Head of caudate nucleus (tissue), 42 donors: ENCODE results near the gene SALL3.

Source experiments
- DNase-seq, 42 donors: peaks; one replicate each; pipeline versions ENCODE4 v3.0.0 to v3.0.0-alpha.2; 2020 to 2021; ENCODE audit warnings: mixed read lengths in 7 of 42
- intact Hi-C: fragments of 100-400 bp; cut with DNase I; formaldehyde crosslinking; loops from one replicate; pipeline ENCODE4 v1.15.0; 2022

The SALL3 gene

DNA sequence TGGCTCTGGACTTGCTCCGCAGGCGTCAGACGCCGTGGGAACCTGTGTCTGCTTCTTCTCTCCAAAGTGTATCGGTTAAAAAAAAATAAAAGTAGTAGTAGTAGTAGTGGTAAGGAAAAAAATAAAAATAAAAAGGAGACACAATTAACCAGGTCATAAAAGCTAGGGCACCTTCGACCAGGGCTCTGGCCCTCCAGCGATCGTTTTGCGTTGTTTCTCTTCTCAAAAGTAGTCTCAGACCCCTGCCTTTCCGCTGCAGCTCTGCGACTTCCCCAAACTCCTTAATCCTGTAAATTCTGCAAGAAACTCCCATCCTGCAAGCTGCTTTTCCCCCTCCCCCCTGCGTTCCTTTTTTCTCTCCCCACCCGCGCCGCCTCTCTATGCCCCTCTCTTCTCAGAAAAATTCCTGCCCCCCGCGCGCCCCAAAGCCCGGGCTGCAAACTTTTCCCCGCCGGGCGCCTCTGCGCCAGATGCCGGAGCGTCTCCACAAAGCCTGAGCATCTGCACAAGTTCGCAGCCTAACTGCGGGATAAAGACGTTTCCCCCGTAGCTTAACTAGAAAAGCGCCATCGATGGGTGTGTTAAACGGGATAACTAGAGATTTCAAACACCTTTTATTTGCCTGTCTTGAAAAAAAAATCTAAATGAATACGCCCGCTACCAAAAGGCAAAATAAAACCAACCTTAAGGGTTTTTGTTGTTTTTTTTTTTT lies 1.8 kb upstream of the SALL3 start:
- intact Hi-C loops: no loop called here
- DNase-seq: peak in 2 of 42 donors; percentile 35 to 41

DNA sequence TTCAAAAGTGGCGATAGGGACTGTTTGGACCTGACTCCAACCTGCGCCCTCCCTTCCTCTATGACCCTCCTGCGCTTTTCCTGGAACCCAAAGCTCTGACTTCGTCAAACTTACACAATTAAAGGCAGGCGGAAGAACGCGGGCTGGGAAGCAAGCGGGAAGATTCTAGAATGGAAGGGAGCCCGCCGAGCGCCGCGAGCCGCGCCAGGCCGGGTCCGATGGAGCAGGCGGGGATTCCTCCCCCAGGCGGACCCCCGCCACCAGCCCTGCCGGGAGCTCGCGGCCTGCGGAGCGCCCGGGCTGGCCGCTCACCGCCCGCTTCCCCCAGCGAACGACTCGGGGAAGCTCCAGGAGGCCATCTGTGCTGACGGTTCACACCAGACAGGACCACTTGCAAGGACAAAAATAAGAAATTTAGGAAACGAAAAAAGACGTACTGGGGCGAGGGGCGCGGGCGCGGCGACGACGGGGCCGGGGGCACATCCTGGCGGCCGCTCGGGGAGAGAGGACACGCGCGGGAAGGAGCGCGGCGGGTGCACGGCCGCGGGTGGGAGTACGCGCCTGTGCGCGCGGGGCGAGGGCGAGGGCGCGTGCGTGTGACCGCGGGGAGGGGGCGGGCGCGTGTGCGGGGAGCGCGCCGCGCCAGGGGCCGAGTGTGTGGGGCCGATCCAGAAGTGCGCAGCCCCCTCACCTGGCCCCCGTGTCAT lies 1.1 kb upstream of the SALL3 start:
- intact Hi-C loops: no loop called here
- DNase-seq: peak in 4 of 42 donors; percentile 12 to 48 (median 36)

DNA sequence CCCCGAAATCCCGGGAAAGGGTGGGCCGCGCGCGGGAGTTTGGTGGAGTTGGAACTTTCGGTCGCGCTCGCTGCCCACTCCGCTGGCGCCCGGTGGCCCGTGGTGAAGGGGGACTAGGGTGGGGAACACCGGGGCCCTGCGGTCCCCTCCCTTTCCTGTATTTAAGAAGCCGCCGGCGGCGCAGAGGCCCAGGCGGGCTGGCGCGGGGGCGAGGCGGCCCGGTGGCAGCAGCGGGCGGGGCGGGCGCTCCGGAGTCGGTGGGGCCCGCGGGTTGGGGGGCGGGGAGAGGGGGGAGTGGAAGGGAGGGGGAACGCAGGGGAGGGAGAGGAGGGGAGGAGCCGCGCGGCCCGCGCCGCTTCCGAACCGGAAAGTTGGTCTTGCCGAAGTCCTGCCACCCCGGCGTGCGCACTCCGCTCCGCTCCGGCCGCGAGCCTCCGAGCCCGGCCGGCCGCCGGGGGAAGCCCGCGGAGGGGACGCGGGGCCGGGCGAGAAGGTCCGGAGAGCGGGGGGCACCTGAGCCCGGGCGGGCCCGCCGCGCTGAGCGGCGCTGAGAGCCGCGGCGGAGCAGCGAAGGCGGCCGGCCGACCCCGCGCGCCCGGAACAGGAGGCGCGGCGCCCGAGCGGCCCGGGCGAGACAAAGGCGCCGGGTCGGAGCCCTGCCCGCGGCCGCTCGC lies 425 bp upstream of the SALL3 start:
- intact Hi-C loops: no loop called here
- peak in 11 of 42 donors; percentile 16 to 66 (median 49) for DNase-seq

DNA sequence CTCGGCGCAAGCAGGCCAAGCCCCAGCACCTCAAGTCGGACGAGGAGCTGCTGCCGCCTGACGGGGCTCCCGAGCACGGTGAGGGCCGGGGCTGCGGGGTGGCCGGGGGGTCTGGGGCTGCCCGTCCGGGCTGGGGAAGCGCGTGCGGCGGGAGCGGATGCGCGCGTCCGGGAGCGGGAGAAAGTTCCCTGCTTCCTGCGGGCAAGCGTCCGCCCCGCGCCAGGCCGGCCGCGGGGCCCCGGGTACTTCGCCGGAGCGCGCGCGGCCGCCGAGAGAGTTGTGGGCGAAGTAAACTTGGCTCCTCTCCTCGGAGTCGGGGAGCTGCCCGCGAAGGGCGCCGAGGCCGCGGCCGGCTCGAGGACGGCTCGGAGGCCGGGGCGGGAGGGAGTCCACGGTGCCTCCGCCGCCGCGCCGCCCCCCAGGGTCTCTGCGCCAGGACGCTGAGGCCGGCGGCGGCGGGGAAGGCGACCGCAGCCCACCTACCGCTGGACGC lies 707 bp downstream of the SALL3 start:
- intact Hi-C loops: no loop called here
- peak in 2 of 42 donors; percentile 25 to 33 for DNase-seq

DNA sequence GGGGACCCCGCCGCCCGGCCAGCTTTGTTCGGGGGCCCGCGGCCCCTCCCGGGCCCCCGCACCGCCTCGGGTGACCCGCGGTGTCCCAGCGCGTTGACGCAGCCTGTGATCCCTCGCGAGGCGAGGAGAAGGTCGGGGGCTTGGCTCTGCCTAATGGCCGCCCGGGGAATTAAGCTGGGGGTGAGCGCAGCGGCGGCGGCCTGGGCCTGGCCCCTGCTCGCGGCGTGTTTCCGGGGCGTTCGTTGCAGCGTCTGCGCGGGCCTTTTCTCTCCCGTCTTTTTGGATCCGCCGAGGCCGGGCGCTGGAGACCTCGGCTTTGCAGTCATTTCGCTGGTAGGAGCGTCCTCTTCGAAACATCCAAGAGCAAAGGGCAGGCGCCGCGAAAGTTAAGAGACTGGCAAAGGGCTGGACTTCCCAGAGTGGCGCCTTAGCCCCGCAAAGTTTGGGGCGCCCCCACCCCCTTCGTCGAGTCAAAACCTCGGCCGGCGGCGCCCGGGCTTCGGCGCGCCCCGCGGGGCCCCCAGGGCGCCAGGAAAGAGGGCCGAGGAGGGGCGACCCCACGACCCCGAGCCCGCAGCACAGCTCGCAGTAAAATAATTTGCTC lies 1.3 kb downstream of the SALL3 start:
- intact Hi-C loops: no loop called here
- peak in 2 of 42 donors; percentile 34 to 38 for DNase-seq

DNA sequence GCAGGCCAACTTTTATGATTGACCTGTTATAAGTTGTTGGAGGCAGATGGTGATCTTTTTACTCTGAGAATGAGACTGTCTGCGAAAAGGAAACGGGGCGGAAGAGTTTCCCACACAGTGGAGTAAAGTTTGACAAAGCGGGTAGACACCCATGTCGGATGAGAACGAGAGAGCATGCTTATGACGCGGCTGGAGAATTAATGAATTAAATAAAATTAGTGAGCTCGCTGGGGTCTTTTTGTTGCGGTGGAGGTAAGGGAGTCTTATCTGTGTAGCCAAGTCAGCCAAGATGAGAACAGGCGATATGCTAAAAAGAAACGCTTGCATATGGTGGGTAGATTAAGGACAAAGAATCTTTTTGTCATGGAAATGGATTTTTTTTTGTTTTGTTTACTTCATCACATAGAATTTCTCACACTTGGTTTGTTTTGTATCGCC lies 1.8 kb downstream of the SALL3 start:
- intact Hi-C loops: no loop called here
- peak in 2 of 42 donors; percentile 19 to 38 for DNase-seq

DNA sequence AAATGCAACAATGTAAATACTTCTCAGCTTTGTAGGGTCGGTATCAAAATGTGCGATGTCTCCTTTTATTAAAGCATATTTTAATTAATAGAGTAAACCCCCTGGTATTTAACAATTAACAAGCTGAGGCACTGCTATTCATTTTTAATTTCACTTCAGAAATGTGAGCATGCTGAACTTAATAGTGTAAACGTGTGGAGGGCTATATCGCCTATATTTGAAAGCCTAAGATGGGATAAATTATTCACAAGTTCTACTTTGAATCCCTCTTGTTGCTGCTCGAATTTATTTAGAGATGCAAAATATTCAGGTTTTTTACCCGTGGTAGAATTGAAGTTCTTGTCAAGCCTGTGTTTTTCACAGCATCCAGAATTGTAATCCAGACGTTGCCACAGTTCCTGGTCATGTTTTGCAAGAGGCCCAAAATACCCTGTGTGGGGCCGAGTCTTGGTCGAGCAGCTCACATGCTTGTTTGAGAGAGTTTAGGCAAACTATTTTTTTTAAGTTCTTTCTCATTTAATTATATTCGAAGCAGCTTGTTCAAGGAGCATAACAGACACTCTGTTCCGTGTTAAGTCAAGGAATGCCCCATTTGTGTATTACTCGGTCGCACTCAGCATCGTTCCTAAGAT lies 2.5 kb downstream of the SALL3 start:
- intact Hi-C loops: no loop called here
- peak in 2 of 42 donors; percentile 38 to 41 for DNase-seq

DNA sequence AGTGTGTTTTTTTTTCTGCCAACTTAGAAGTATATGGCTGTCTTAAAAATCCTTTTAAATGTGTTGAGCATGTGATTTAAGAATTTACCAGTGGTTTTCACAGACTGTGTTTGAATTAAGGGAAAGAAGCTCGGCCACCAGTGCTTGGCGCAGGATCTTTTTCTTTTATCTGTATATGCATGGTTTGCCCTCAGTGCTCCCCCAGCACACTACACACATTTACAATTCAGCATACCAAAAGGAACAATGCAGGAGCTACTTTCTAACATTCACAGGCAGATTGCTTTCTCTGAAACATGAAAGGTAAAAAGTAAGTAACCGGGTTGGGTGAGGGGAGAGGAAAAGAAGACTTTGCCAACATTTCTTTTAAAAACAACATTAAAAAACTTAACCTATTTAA lies 3.9 kb downstream of the SALL3 start:
- intact Hi-C loops: no loop called here
- DNase-seq: peak in 2 of 42 donors; percentile 23 to 32

DNA sequence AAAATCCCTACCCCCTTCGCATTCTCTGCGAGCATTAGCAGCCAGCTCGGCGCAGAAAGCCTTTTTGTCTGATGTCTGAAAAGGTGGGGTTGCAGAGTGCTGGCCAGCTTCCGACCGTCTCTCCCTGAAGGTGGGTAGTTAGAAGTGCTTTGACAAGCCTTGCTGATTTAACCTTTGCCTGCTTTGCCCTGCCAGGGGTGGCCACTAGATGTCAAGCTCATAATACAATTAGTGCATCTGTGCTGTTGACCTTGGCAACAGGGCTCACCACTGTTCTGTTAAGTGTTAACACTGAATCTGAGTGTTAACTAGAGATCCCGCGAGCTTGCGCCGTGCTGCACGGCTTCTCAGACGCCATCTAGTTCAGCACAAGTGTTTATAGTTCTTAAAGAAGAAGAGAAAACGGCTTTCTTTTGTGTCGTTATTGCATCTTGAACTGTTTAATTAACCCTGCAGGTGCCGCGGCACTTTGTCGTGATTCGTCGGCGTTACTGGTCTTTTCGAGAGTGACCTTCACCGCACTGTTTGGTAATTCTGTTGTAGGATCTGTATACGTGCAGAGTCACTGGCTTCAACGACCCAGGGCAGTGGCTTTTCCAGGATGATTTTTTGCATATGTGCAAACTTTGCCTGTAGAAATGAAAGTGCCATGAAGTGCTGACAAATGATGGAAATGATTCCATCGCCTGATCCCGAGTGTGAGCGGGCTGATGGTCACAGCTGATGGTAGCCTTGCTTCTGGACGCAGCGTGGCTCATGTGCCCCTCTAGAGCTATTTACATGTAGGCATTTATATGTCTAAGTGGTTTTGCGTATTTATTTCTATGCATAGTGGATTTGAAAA lies 5.5 kb downstream of the SALL3 start:
- DNase-seq: peak in 3 of 42 donors; percentile 17 to 51 (median 38)
- intact Hi-C loops: no loop called here

DNA sequence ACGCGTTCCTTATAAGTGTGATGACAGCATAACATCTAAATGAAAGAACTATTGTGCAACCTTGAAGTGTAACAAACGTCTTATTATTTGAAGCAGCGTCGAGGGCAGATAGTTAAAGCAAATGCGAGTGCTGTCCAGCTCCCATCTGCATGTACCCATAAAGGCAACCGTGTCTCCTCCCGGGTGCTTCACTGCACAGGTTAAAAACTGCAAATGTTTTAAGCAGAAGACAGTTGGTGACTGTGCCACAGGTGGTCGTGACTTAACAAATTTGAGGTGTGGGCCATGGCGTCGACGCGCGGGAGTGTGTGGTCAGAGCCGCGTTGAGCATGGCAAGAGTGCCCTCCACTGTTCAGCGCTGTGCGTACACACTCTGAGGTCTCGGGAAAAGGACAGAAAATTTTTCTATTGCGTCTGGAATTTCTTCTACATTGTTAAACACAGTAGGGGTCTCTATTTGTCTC lies 6.4 kb downstream of the SALL3 start:
- intact Hi-C loops: no loop called here
- peak in 29 of 42 donors; percentile 23 to 73 (median 56) for DNase-seq

DNA sequence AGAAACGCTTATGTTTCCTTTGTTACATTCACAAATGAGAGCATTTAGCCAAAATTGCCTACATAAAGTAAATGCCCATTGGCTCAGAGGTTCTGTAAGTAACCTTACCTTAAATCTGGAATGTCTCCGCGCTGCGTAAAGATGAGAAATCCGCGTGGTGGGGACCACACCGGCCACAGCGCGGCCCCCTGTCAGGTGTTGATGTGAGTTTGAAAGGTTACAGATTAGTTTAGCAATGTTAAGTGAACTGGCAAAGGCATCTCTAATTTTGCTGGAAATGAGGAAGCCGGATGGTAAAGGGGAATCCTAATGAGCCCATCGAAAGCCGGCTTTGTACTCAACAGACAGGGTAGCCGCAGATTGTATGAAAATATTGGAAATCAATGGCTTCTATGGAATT lies 11.8 kb downstream of the SALL3 start:
- intact Hi-C loops: no loop called here
- DNase-seq: peak in 2 of 42 donors; percentile 2 to 27

DNA sequence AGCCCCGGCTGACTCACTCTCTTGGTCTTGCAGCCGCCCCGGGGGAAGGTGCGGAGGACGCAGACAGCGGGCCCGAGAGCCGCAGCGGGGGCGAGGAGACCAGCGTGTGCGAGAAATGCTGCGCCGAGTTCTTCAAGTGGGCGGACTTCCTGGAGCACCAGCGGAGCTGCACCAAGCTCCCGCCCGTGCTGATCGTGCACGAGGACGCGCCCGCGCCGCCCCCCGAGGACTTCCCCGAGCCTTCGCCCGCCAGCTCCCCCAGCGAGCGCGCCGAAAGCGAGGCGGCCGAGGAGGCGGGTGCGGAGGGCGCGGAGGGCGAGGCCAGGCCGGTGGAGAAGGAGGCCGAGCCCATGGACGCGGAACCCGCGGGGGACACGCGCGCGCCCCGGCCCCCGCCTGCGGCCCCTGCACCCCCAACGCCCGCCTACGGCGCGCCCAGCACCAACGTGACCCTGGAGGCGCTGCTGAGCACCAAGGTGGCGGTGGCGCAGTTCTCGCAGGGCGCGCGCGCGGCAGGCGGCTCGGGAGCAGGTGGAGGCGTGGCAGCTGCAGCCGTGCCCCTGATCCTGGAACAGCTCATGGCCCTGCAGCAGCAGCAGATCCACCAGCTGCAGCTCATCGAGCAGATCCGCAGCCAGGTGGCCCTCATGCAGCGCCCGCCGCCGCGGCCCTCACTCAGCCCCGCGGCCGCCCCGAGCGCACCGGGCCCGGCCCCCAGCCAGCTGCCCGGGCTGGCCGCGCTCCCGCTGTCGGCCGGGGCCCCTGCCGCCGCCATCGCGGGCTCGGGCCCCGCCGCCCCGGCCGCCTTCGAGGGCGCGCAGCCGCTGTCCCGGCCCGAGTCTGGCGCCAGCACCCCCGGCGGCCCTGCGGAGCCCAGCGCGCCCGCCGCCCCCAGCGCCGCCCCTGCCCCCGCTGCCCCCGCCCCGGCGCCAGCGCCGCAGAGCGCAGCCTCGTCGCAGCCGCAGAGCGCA lies 12.7 kb downstream of the SALL3 start:
- intact Hi-C loops: no loop called here

DNA sequence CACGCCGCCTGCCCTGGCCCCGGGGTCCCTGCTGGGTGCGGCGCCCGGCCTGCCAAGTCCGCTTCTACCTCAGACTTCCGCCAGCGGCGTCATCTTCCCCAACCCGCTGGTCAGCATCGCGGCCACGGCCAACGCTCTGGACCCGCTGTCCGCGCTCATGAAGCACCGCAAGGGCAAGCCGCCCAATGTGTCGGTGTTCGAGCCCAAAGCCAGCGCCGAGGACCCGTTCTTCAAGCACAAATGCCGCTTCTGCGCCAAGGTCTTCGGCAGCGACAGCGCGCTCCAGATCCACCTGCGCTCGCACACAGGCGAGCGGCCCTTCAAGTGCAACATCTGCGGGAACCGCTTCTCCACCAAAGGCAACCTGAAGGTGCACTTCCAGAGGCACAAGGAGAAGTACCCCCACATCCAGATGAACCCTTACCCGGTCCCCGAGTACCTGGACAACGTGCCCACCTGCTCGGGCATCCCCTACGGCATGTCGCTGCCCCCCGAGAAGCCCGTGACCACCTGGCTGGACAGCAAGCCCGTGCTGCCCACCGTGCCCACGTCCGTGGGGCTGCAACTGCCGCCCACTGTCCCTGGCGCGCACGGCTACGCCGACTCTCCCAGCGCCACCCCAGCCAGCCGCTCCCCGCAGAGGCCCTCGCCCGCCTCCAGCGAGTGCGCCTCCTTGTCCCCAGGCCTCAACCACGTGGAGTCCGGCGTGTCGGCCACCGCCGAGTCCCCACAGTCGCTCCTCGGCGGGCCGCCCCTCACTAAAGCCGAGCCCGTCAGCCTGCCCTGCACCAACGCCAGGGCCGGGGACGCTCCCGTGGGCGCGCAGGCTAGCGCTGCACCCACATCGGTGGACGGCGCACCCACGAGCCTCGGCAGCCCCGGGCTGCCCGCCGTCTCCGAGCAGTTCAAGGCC lies 13.7 kb downstream of the SALL3 start:
- peak in 2 of 42 donors; percentile 8 to 31 for DNase-seq
- intact Hi-C loops: no loop called here

More for the DNA sequence above, 12.7 kb downstream of the SALL3 start:
- DNase-seq: peak in 4 of 42 donors; percentile 14 to 42 (median 37)

DNA sequence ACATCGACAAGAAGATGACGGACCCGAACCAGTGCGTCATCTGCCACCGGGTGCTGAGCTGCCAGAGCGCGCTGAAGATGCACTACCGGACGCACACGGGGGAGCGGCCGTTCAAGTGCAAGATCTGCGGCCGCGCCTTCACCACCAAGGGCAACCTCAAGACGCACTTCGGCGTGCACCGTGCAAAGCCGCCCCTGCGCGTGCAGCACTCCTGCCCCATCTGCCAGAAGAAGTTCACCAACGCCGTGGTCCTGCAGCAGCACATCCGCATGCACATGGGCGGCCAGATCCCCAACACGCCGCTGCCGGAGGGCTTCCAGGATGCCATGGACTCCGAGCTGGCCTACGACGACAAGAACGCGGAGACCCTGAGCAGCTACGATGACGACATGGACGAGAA lies 14.4 kb downstream of the SALL3 start:
- intact Hi-C loops: no loop called here
- peak in 2 of 42 donors; percentile 29 to 31 for DNase-seq

DNA sequence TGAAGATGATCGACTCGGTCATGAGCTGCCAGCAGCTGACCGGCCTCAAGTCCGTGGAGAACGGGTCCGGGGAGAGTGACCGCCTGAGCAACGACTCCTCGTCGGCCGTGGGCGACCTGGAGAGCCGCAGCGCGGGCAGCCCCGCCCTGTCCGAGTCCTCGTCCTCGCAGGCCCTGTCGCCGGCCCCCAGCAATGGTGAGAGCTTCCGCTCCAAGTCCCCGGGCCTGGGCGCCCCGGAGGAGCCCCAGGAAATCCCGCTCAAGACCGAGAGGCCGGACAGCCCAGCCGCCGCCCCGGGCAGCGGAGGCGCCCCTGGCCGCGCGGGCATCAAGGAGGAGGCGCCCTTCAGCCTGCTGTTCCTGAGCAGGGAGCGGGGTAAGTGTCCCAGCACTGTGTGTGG lies 14.9 kb downstream of the SALL3 start:
- intact Hi-C loops: no loop called here
- peak in 1 of 42 donors; percentile 22 for DNase-seq
